Stomach (tissue), 9 donors: ENCODE data around the gene SLC51A. TPM values are rescaled to one million over a fixed set of nuclear protein-coding genes. Genes with fewer than 3 reads are reported as not detected.

Source experiments
- DNase-seq, 2 donors: peaks; one replicate each; pipeline versions ENCODE4 v3.0.0 to v3.0.0-alpha.2; 2013 to 2019
- H3K27ac ChIP-seq, 5 donors: fragments of 200-600 bp in 4 of 5; sonication (generic) in 4 of 5; one replicate each; pipeline ENCODE4 v1.5.1; 2013 to 2019; ENCODE audit warnings: mild to moderate bottlenecking in 1 of 5, moderate library complexity in 1 of 5
- H3K27me3 ChIP-seq, 3 donors: fragments of 200-600 bp; sonication (generic); one replicate each; pipeline ENCODE4 v1.5.1; 2017 to 2019; ENCODE audit warnings: mixed run types in 1 of 3
- H3K36me3 ChIP-seq, 4 donors: fragments of 200-600 bp; sonication (generic); 1 replicate in 3 of 4; 2 replicates in 1 of 4; pipeline ENCODE4 v1.5.1; 2016 to 2019
- H3K4me1 ChIP-seq, 4 donors: fragments of 200-600 bp; sonication (generic); one replicate each; pipeline ENCODE4 v1.5.1; 2016 to 2019
- H3K4me3 ChIP-seq, 4 donors: fragments of 200-600 bp; sonication (generic) in 3 of 4; one replicate each; pipeline ENCODE4 v1.5.1; 2016 to 2019; ENCODE audit warnings: mild to moderate bottlenecking in 1 of 4
- H3K9me3 ChIP-seq, 4 donors: fragments of 200-600 bp; sonication (generic); one replicate each; pipeline ENCODE4 v1.5.1; 2016 to 2019
- CTCF ChIP-seq, 7 experiments: fragments of 450-650 bp in 4 of 7; fragments of 200-600 bp in 3 of 7; sonication (generic) in 3 of 7; IDR thresholded peaks; one replicate each; pipeline ENCODE4 v1.5.1; 2016 to 2019; ENCODE audit warnings: antibody characterized with exemption in 7 of 7, control low read depth in 2 of 7, mild to moderate bottlenecking in 1 of 7
- EP300 ChIP-seq: sonication (generic); formaldehyde crosslinking; IDR thresholded peaks from one replicate; pipeline ENCODE4 v1.6.1; 2017; ENCODE audit warnings: antibody characterized with exemption
- POLR2A ChIP-seq, 4 donors: fragments of 450-650 bp; IDR thresholded peaks; one replicate each; pipeline ENCODE4 v1.6.1; 2016; ENCODE audit warnings: antibody characterized with exemption in 4 of 4, control low read depth in 2 of 4, mild to moderate bottlenecking in 1 of 4, moderate library complexity in 1 of 4
- POLR2AphosphoS5 ChIP-seq, 3 donors: sonication (generic); formaldehyde crosslinking; IDR thresholded peaks; one replicate each; pipeline ENCODE4 v1.6.1; 2016; ENCODE audit warnings: antibody characterized with exemption in 3 of 3
- WGBS, 5 donors: extraction: QIAGEN DNeasy Blood & Tissue Kit in 3 of 5; methylation state at CpG; one replicate each; pipeline versions ENCODE4 v1.1.5 to v1.1.7; 2013 to 2018; 5-methylcytosine and 5-hydroxymethylcytosine counted together
- intact Hi-C: fragments of 100-400 bp; cut with DNase I; formaldehyde crosslinking; loops from one replicate; pipeline ENCODE4 v1.15.1; 2023; ENCODE audit warnings: low total_unique reads
- polyA plus RNA-seq, 3 donors: library from polyadenylated mRNA; stranded (reverse); fragments of 200-250 nt; gene quantifications; one replicate each; pipeline ENCODE4 v1.2.3, GENCODE V29; 2013
- total RNA-seq, 5 donors: library from RNA; depleted of rRNA; stranded (reverse); fragments of >200 nt; gene quantifications; one replicate each; pipeline versions ENCODE4 v1.1.0 to v1.2.3, GENCODE V29; 2014 to 2016
- donor health status: healthy with polysubstance abuse.
- donor health status: Bipolar disorder and iron deficiency.
- donor health status: healthy.

Gene SLC51A
- total and polyA plus RNA-seq, 8 donors = 0.43 to 0.92 TPM; not detected in 6

GRCh38 chr3:196236223-196236622 lies 19.9 kb downstream of the SLC51A start:
- Histone ChIP-seq H3K9me3 (no peaks in the 10 kb centered on the region), H3K4me1 (no peaks in the 10 kb centered on the region), H3K36me3 (peaks cover 29 to 75% (median 51%) of the 10 kb centered on the region in 4 donors), H3K27ac (no peak overlapping the region), H3K27me3 (no peaks in the 10 kb centered on the region), H3K4me3 (no peak overlapping the region)
- no peak for DNase-seq
- WGBS, 5 donors = 93 to 96% (median 94%) methylated on average over 8 of the region's 8 CpGs
- TF ChIP-seq CTCF (IDR thresholded peaks at IDR 0.05) (no peak), POLR2AphosphoS5 (IDR thresholded peaks at IDR 0.05) (no peak), EP300 (no peak)
- intact Hi-C loops = no loop called here

- intact Hi-C loops = no loop called here
- 84 to 97% (median 87%) methylated on average over 5 of the region's 5 CpGs for WGBS, 5 donors
- no peak for TF ChIP-seq POLR2AphosphoS5 (IDR thresholded peaks at IDR 0.05)
- no peak for TF ChIP-seq POLR2A (IDR thresholded peaks at IDR 0.05)
- TF ChIP-seq EP300 = no peak
- no peak for TF ChIP-seq CTCF (IDR thresholded peaks at IDR 0.05)
- Histone ChIP-seq H3K4me3 (no peak overlapping the region), H3K27me3 (no peaks in the 10 kb centered on the region), H3K4me1 (no peaks in the 10 kb centered on the region), H3K9me3 (no peaks in the 10 kb centered on the region), H3K27ac (no peak overlapping the region), H3K36me3 (peaks cover 39 to 85% (median 60%) of the 10 kb centered on the region in 4 donors)
- DNase-seq = no peak
These were observed 20.9 kb downstream of the SLC51A start for GRCh38 chr3:196237203-196237602.

GRCh38 chr3:196238612-196239560 lies 22.6 kb downstream of the SLC51A start:
- Histone ChIP-seq H3K27ac (no peak overlapping the region), H3K4me3 (no peak overlapping the region), H3K9me3 (no peaks in the 10 kb centered on the region), H3K36me3 (peaks cover 42 to 83% (median 72%) of the 10 kb centered on the region in 4 donors), H3K27me3 (no peaks in the 10 kb centered on the region), H3K4me1 (no peaks in the 10 kb centered on the region)
- DNase-seq = no peak
- 74 to 81% (median 79%) methylated on average over 14 of the region's 14 CpGs for WGBS, 5 donors
- TF ChIP-seq EP300 = no peak
- no peak for TF ChIP-seq POLR2AphosphoS5 (IDR thresholded peaks at IDR 0.05)
- TF ChIP-seq CTCF (IDR thresholded peaks at IDR 0.05) = no peak
- no peak for TF ChIP-seq POLR2A (IDR thresholded peaks at IDR 0.05)
- intact Hi-C loops = no loop called here

GRCh38 chr3:196240424-196240823 lies 24.1 kb downstream of the SLC51A start:
- WGBS, 5 donors = 92 to 97% (median 96%) methylated on average over 4 of the region's 4 CpGs
- intact Hi-C loops = no loop called here
- no peak overlapping the region for H3K4me3 ChIP-seq
- H3K36me3 ChIP-seq = peaks cover 42 to 93% (median 82%) of the 10 kb centered on the region in 4 donors
- TF ChIP-seq POLR2AphosphoS5 (IDR thresholded peaks at IDR 0.05) (no peak), EP300 (no peak), CTCF (IDR thresholded peaks at IDR 0.05) (no peak), POLR2A (IDR thresholded peaks at IDR 0.05) (no peak)
- H3K4me1 ChIP-seq = no peaks in the 10 kb centered on the region
- no peak overlapping the region for H3K27ac ChIP-seq
- no peak for DNase-seq
- no peaks in the 10 kb centered on the region for H3K27me3 ChIP-seq
- no peaks in the 10 kb centered on the region for H3K9me3 ChIP-seq
